HepG2 (cell line): ENCODE data around the gene ALG3. TPM values are rescaled to one million over a fixed set of nuclear protein-coding genes. Genes with fewer than 3 reads are reported as not detected.
A peak's percentile ranks its signal among the peaks of the same experiment; 100 is the strongest.

ENCODE experiments used
- ARNT2 ChIP-seq: sonication (generic); formaldehyde crosslinking; IDR thresholded peaks from 2 replicates; pipeline ENCODE4 v1.8.0; 2022; ENCODE audit warnings: mild to moderate bottlenecking, low read depth, missing genetic modification reagents, moderate library complexity
- E2F5 ChIP-seq: sonication (generic); formaldehyde crosslinking; conservative IDR thresholded peaks from 2 replicates; pipeline ENCODE4 v1.4.0; 2020; ENCODE audit warnings: missing genetic modification reagents
- FOXP1 ChIP-seq, 2 experiments: fragments of 450-650 bp in 1 of 2; IDR thresholded peaks; 2 replicates each; pipeline ENCODE4 v1.6.1; 2017 to 2018; ENCODE audit warnings: antibody characterized with exemption in 1 of 2
- GPN1 ChIP-seq: sonication (generic); formaldehyde crosslinking; IDR thresholded peaks from 2 replicates; pipeline ENCODE4 v1.5.1; 2020; ENCODE audit warnings: missing genetic modification reagents, borderline replicate concordance
- HNRNPUL1 ChIP-seq: fragments of 200-400 bp; formaldehyde crosslinking; IDR thresholded peaks from 2 replicates; pipeline ENCODE4 v1.6.1; 2017; ENCODE audit warnings: low read depth, mild to moderate bottlenecking, low read length, moderate library complexity
- JUND ChIP-seq: sonication (generic); formaldehyde crosslinking; IDR thresholded peaks from 2 replicates; pipeline ENCODE4 v1.8.0; 2022; ENCODE audit warnings: mild to moderate bottlenecking, missing genetic modification reagents
- KAT7 ChIP-seq: IDR thresholded peaks from 2 replicates; pipeline ENCODE4 v1.6.1; 2018; ENCODE audit warnings: borderline replicate concordance, missing compliant biosample characterization
- MYNN ChIP-seq: sonication (generic); formaldehyde crosslinking; IDR thresholded peaks from 2 replicates; pipeline ENCODE4 v1.4.0; 2020; ENCODE audit warnings: mild to moderate bottlenecking, low read depth, missing genetic modification reagents
- PAX8 ChIP-seq: sonication (generic); formaldehyde crosslinking; IDR thresholded peaks from 2 replicates; pipeline ENCODE4 v1.8.0; 2022; ENCODE audit warnings: mild to moderate bottlenecking, missing genetic modification reagents, borderline replicate concordance
- RFX5 ChIP-seq: IDR thresholded peaks from 2 replicates; pipeline ENCODE4 v1.6.1; 2011; ENCODE audit warnings: low read depth, low read length, improper control_type of control experiment
- SALL2 ChIP-seq: sonication (generic); formaldehyde crosslinking; IDR thresholded peaks from 2 replicates; pipeline ENCODE4 v1.8.1; 2023; ENCODE audit warnings: mild to moderate bottlenecking, missing genetic modification reagents, inconsistent platforms
- SMYD3 ChIP-seq: sonication (generic); formaldehyde crosslinking; IDR thresholded peaks from 2 replicates; pipeline ENCODE4 v1.8.1; 2023; ENCODE audit warnings: mild to moderate bottlenecking, missing genetic modification reagents
- U2AF2 ChIP-seq: fragments of 200-400 bp; formaldehyde crosslinking; IDR thresholded peaks from 2 replicates; pipeline ENCODE4 v1.6.1; 2017; ENCODE audit warnings: low read depth, mild to moderate bottlenecking, low read length
- ZBED4 ChIP-seq: sonication (generic); formaldehyde crosslinking; IDR thresholded peaks from 2 replicates; pipeline ENCODE4 v1.4.0; 2020; ENCODE audit warnings: missing genetic modification reagents, borderline replicate concordance
- ZBTB10 ChIP-seq: sonication (generic); formaldehyde crosslinking; IDR thresholded peaks from 2 replicates; pipeline ENCODE4 v1.4.0; 2020; ENCODE audit warnings: missing genetic modification reagents, borderline replicate concordance
- ZFY ChIP-seq: sonication (generic); formaldehyde crosslinking; IDR thresholded peaks from 2 replicates; pipeline ENCODE4 v1.4.0; 2020; ENCODE audit warnings: missing genetic modification reagents
- ZIK1 ChIP-seq: sonication (generic); formaldehyde crosslinking; IDR thresholded peaks from 2 replicates; pipeline ENCODE4 v1.5.0; 2020; ENCODE audit warnings: mild to moderate bottlenecking, low read depth, missing genetic modification reagents, borderline replicate concordance
- ZNF121 ChIP-seq: sonication (generic); formaldehyde crosslinking; IDR thresholded peaks from 2 replicates; pipeline ENCODE4 v1.5.0; 2020; ENCODE audit warnings: mild to moderate bottlenecking, missing genetic modification reagents
- ZNF136 ChIP-seq: sonication (generic); formaldehyde crosslinking; IDR thresholded peaks from 2 replicates; pipeline ENCODE4 v1.8.1; 2022; ENCODE audit warnings: low read depth, mild to moderate bottlenecking, moderate library complexity, missing genetic modification reagents
- ZNF263 ChIP-seq: sonication (generic); formaldehyde crosslinking; IDR thresholded peaks from 2 replicates; pipeline ENCODE4 v1.4.0; 2020; ENCODE audit warnings: missing genetic modification reagents
- ZNF331 ChIP-seq: sonication (generic); formaldehyde crosslinking; IDR thresholded peaks from 2 replicates; pipeline ENCODE4 v1.4.0; 2020; ENCODE audit warnings: missing genetic modification reagents
- ZNF563 ChIP-seq: sonication (generic); formaldehyde crosslinking; IDR thresholded peaks from 2 replicates; pipeline ENCODE4 v1.8.0; 2022; ENCODE audit warnings: mild to moderate bottlenecking, moderate library complexity, missing genetic modification reagents
- ZNF792 ChIP-seq: IDR thresholded peaks from 2 replicates; pipeline ENCODE4 v1.6.1; 2016
- ZSCAN30 ChIP-seq: sonication (generic); formaldehyde crosslinking; IDR thresholded peaks from 2 replicates; pipeline ENCODE4 v1.5.0; 2020; ENCODE audit warnings: mild to moderate bottlenecking, missing genetic modification reagents
- polyA plus RNA-seq, 8 experiments: library from polyadenylated mRNA; depleted of rRNA in 3 of 8; stranded (reverse) in 7 of 8; unstranded in 1 of 8; fragments of >200 nt; fragmentation: Illumina TruSeq in 4 of 8; extraction: Trizol in 4 of 8; gene quantifications; 2 replicates each; pipeline versions ENCODE4 v1.2.1 to v1.2.3, GENCODE V29; 2011 to 2016; ENCODE audit warnings: low read depth in 4 of 8, missing spikeins in 1 of 8, mixed read lengths in 1 of 8; ENCODE audit not compliant: insufficient read depth in 1 of 8
- total RNA-seq, 5 experiments: library from RNA; depleted of rRNA; stranded (reverse); fragments of >200 nt; fragmentation: Illumina TruSeq; extraction: Trizol; gene quantifications; 2 replicates each; pipeline ENCODE4 v1.2.3, GENCODE V29; 2016; ENCODE audit warnings: low read depth in 1 of 5

Gene ALG3
- total and polyA plus RNA-seq, 2 of the 13 experiments (the other 11 are each of a cell fraction or from before 2014, with no cell fraction given), result 46.6 to 57.1 TPM

GRCh38 chr3:184249412-184250166, 827 bp upstream of the ALG3 start, which contains the start of gene EEF1AKMT4 (continued):
- TF ChIP-seq GPN1 (CRISPR knock-in tag), result no peak
- TF ChIP-seq ZNF563 (CRISPR knock-in tag), result no peak; the same call in 1 of the 2 replicates
- TF ChIP-seq ZIK1 (CRISPR knock-in tag), result no peak
- TF ChIP-seq ZNF331 (CRISPR knock-in tag), result peak; percentile 68; the same call in 1 of the 2 replicates
- TF ChIP-seq ZNF792 (CRISPR knock-in tag), result peak; percentile 46; the same call in 1 of the 2 replicates
- TF ChIP-seq KAT7 (CRISPR knock-in tag), result peak; percentile 35
- TF ChIP-seq ZNF136 (CRISPR knock-in tag), result no peak
- no peak for TF ChIP-seq MYNN (CRISPR knock-in tag)
- TF ChIP-seq SALL2 (CRISPR knock-in tag), result no peak
- no peak for TF ChIP-seq SMYD3
- TF ChIP-seq ZNF263 (CRISPR knock-in tag), result no peak
- no peak for TF ChIP-seq ZSCAN30
- TF ChIP-seq RFX5, result peak; percentile 34; the same call in 1 of the 2 replicates
- no peak for TF ChIP-seq E2F5 (CRISPR knock-in tag)
- TF ChIP-seq ZNF121 (CRISPR knock-in tag), result no peak
- TF ChIP-seq ZBTB10, result no peak
- TF ChIP-seq PAX8 (CRISPR knock-in tag), result no peak; the same call in 1 of the 2 replicates
- no peak for TF ChIP-seq JUND (CRISPR knock-in tag)
- TF ChIP-seq ZFY, result peak; percentile 94
- TF ChIP-seq ARNT2 (CRISPR knock-in tag), result peak; percentile 36; the same call in 1 of the 2 replicates
- TF ChIP-seq HNRNPUL1, result no peak
- peak; percentile 23; the same call in 1 of the 2 replicates for TF ChIP-seq ZBED4 (CRISPR knock-in tag)
- TF ChIP-seq FOXP1 (IDR thresholded peaks at IDR 0.05), result no peak
- TF ChIP-seq FOXP1 (CRISPR knock-in tag; IDR thresholded peaks at IDR 0.05), result no peak
- no peak for TF ChIP-seq U2AF2
